CD4-positive, CD25-positive, alpha-beta regulatory T cell (primary cell): ENCODE data around the gene PHYHIPL. TPM values are rescaled to one million over a fixed set of nuclear protein-coding genes. Genes with fewer than 3 reads are reported as not detected.

ENCODE experiments used
- ATAC-seq, 2 donors: fragments of 150-1000 bp; cut with Tn5 transposase; one replicate each; pipeline ENCODE4 v1.10.0; 2021; ENCODE audit warnings: low read depth in 2 of 2, moderate number of reproducible peaks in 2 of 2, moderate library complexity in 1 of 2
- DNase-seq, 3 donors: peaks; one replicate each; pipeline versions ENCODE4 v3.0.0 to v3.0.0-alpha.2; 2012 to 2022; ENCODE audit warnings: mixed read lengths in 1 of 3
- H3K27ac ChIP-seq: one replicate; pipeline ENCODE4 v1.7.0; 2013; ENCODE audit warnings: mild to moderate bottlenecking, low read length; ENCODE audit not compliant: insufficient read depth, poor library complexity, severe bottlenecking
- H3K27me3 ChIP-seq: one replicate; pipeline ENCODE4 v1.7.0; 2013; ENCODE audit warnings: low read length; ENCODE audit not compliant: control insufficient read depth, insufficient read depth
- H3K36me3 ChIP-seq: one replicate; pipeline ENCODE4 v1.7.0; 2013; ENCODE audit warnings: mild to moderate bottlenecking, low read length, moderate library complexity; ENCODE audit not compliant: control insufficient read depth, insufficient read depth
- H3K4me1 ChIP-seq: 2 replicates; pipeline ENCODE4 v1.7.0; 2013; ENCODE audit warnings: mild to moderate bottlenecking, low read length; ENCODE audit not compliant: insufficient read depth, control insufficient read depth, poor library complexity, severe bottlenecking
- H3K4me3 ChIP-seq: one replicate; pipeline ENCODE4 v1.7.0; 2013; ENCODE audit warnings: low read depth, mild to moderate bottlenecking, low read length, moderate library complexity
- H3K9me3 ChIP-seq, 2 experiments: 1 replicate in 1 of 2; 2 replicates in 1 of 2; pipeline ENCODE4 v1.7.0; 2013; ENCODE audit warnings: low read length in 2 of 2, mild to moderate bottlenecking in 1 of 2, moderate library complexity in 1 of 2; ENCODE audit not compliant: control insufficient read depth in 2 of 2
- H3K27ac Mint-ChIP-seq, 3 donors: one replicate each; pipeline ENCODE4 v1.8.0; 2020 to 2022; ENCODE audit warnings: mild to moderate bottlenecking in 3 of 3, mixed read lengths in 3 of 3, moderate library complexity in 2 of 3
- H3K27me3 Mint-ChIP-seq: one replicate; pipeline ENCODE4 v1.8.0; 2022; ENCODE audit warnings: mild to moderate bottlenecking, mixed read lengths
- H3K36me3 Mint-ChIP-seq: one replicate; pipeline ENCODE4 v1.8.0; 2020; ENCODE audit warnings: mixed read lengths
- H3K4me1 Mint-ChIP-seq, 4 donors: one replicate each; pipeline ENCODE4 v1.8.0; 2020 to 2022; ENCODE audit warnings: mixed read lengths in 4 of 4, mild to moderate bottlenecking in 1 of 4
- H3K4me3 Mint-ChIP-seq, 4 donors: one replicate each; pipeline ENCODE4 v1.8.0; 2020 to 2022; ENCODE audit warnings: mild to moderate bottlenecking in 4 of 4, mixed read lengths in 4 of 4, moderate library complexity in 3 of 4
- H3K9me3 Mint-ChIP-seq, 7 donors: one replicate each; pipeline ENCODE4 v1.8.0; 2020 to 2022; ENCODE audit warnings: mixed read lengths in 7 of 7, mild to moderate bottlenecking in 3 of 7, moderate library complexity in 2 of 7
- polyA plus RNA-seq, 4 donors: library from polyadenylated mRNA; unstranded; fragments of 300-500 nt; fragmentation: Illumina TruSeq; gene quantifications; one replicate each; pipeline ENCODE4 v1.2.3, GENCODE V29; 2021
- total RNA-seq: library from RNA; stranded (reverse); gene quantifications from one replicate; pipeline ENCODE4 v1.2.3, GENCODE V29; 2022

Gene PHYHIPL
- total and polyA plus RNA-seq, 5 donors from 2014 or later = not detected

DNA sequence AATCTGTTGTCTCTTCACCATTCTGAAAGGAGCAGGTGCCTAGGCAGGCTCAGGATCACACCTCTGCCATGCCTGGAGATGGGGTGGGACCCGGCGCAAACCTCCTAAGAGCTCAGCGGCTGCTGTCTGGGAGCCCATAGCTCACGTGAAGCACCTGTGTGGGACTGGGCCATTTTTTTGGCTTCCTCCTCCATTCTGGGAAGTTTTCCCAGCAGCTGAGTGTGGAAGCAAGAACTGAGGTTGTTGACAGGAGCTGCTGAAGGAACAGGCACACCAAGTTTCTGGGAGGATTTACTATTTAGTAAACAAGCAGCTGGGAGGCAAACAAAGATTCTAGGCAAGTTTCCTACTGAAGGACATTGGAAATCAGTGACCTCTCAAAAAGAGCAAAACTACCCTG is 108.6 kb downstream of the PHYHIPL start:
- H3K27me3 Mint-ChIP-seq = no peaks in the 10 kb centered on the region
- H3K36me3 Mint-ChIP-seq = no peaks in the 10 kb centered on the region
- H3K4me1 ChIP-seq = no peaks in the 10 kb centered on the region
- ATAC-seq = no peak
- no peak overlapping the region for H3K27ac ChIP-seq
- no peaks in the 10 kb centered on the region for H3K9me3 ChIP-seq
- no peaks in the 10 kb centered on the region for H3K36me3 ChIP-seq
- peaks cover 0 to 5% (median 0%) of the 10 kb centered on the region in 7 donors for H3K9me3 Mint-ChIP-seq
- H3K27ac Mint-ChIP-seq = no peak overlapping the region
- H3K4me1 Mint-ChIP-seq = no peaks in the 10 kb centered on the region
- DNase-seq = no peak
- H3K27me3 ChIP-seq = no peaks in the 10 kb centered on the region
- no peak overlapping the region for H3K4me3 ChIP-seq
- H3K4me3 Mint-ChIP-seq = no peak overlapping the region

DNA sequence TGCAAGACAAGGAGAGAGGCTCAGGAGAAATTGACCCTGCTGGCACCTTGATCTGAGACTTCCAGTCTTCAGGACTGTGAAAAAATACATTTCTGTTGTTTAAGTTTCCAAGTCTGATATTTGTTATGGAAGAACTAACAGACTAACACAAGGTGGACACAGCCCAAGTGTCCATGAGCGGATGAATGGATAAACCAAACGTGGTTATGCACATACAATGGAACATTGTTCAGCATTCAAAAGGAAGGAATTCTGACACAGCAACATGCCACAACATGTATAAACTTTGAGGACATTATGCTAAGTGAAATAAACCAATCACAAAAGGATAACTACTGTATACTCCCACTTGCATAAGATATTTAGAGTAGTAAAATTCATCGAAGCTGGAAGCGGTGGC is 109.4 kb downstream of the PHYHIPL start:
- no peaks in the 10 kb centered on the region for H3K27me3 ChIP-seq
- ATAC-seq (no peak), DNase-seq (no peak)
- H3K9me3 Mint-ChIP-seq = peaks cover 0 to 5% (median 0%) of the 10 kb centered on the region in 7 donors
- H3K36me3 ChIP-seq = no peaks in the 10 kb centered on the region
- H3K27me3 Mint-ChIP-seq = no peaks in the 10 kb centered on the region
- H3K4me1 ChIP-seq = no peaks in the 10 kb centered on the region
- H3K4me1 Mint-ChIP-seq = no peaks in the 10 kb centered on the region
- no peak overlapping the region for H3K4me3 ChIP-seq
- no peak overlapping the region for H3K27ac ChIP-seq
- H3K36me3 Mint-ChIP-seq = no peaks in the 10 kb centered on the region
- H3K4me3 Mint-ChIP-seq = no peak overlapping the region
- no peak overlapping the region for H3K27ac Mint-ChIP-seq
- no peaks in the 10 kb centered on the region for H3K9me3 ChIP-seq

DNA sequence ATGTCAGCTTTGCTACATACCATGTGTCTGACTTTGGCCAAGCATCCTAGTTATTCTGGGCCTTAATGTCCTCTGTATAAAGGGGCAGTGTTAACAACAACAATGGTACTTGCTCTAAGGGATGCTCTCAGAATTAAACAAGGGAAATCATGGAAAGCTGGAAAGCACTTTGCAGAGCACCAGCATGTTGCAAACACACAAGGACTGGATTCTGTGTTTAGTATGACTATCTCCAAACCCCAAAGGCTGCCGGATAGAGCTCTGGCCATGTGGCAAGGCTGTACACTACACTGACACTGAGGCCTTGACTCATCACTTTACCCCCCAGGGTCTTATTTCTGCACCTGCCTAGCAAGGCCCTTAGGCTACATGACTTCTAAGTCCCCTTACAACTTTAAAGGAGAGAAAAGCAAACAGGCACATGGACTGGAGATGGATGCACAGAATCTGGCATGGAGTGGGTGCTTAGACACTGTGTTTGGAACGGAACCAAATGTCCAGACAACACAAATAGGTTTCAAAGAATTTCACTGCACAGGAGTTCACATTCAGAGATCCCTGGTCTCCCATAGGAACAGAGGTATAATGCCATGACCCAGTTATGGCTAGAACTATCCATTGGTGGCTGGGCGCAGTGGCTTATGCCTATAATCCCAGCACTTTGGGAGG is 111.3 kb downstream of the PHYHIPL start:
- no peak overlapping the region for H3K27ac Mint-ChIP-seq
- Histone ChIP-seq H3K4me3 (no peak overlapping the region), H3K36me3 (no peaks in the 10 kb centered on the region), H3K27me3 (no peaks in the 10 kb centered on the region), H3K4me1 (no peaks in the 10 kb centered on the region), H3K9me3 (no peaks in the 10 kb centered on the region), H3K27ac (no peak overlapping the region)
- H3K4me3 Mint-ChIP-seq = no peak overlapping the region
- DNase-seq = no peak
- no peak for ATAC-seq
- H3K9me3 Mint-ChIP-seq = peaks cover 0 to 3% (median 0%) of the 10 kb centered on the region in 7 donors
- H3K36me3 Mint-ChIP-seq = no peaks in the 10 kb centered on the region
- no peaks in the 10 kb centered on the region for H3K4me1 Mint-ChIP-seq
- H3K27me3 Mint-ChIP-seq = no peaks in the 10 kb centered on the region

DNA sequence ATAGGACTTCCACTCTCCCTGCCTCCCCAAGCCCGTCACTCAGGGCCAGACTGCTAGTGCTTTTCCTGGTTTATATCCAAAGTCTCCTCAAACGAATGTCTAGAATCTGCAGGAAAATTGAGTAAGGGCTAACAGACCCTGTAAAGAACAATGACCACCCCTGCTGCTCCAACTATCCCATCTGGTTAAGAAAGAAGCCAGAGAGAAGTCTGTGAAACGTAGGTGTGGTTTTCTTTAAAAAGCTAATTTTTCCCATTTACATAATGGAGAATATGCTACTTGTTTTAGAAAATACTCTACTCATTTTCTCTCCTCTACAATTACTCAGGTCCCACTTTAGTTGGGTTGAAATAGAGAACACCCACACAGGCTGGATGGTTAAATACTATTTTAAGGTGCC is 113.4 kb downstream of the PHYHIPL start:
- Mint-ChIP-seq H3K4me1 (no peaks in the 10 kb centered on the region), H3K36me3 (no peaks in the 10 kb centered on the region), H3K27me3 (no peaks in the 10 kb centered on the region), H3K27ac (no peak overlapping the region), H3K9me3 (peaks cover 0 to 2% (median 0%) of the 10 kb centered on the region in 7 donors), H3K4me3 (no peak overlapping the region)
- Histone ChIP-seq H3K27me3 (no peaks in the 10 kb centered on the region), H3K36me3 (no peaks in the 10 kb centered on the region), H3K4me3 (no peak overlapping the region), H3K9me3 (no peaks in the 10 kb centered on the region), H3K4me1 (no peaks in the 10 kb centered on the region), H3K27ac (no peak overlapping the region)
- DNase-seq (no peak), ATAC-seq (no peak)

GRCh38 chr10:59290448-59290847 is 114.0 kb downstream of the PHYHIPL start:
- Histone ChIP-seq H3K27ac (no peak overlapping the region), H3K4me3 (no peak overlapping the region), H3K9me3 (no peaks in the 10 kb centered on the region), H3K36me3 (no peaks in the 10 kb centered on the region), H3K27me3 (no peaks in the 10 kb centered on the region), H3K4me1 (no peaks in the 10 kb centered on the region)
- no peaks in the 10 kb centered on the region for H3K4me1 Mint-ChIP-seq
- no peak overlapping the region for H3K4me3 Mint-ChIP-seq
- DNase-seq = no peak
- no peaks in the 10 kb centered on the region for H3K36me3 Mint-ChIP-seq
- H3K9me3 Mint-ChIP-seq = peaks cover 0 to 2% (median 0%) of the 10 kb centered on the region in 7 donors
- no peak for ATAC-seq
- no peaks in the 10 kb centered on the region for H3K27me3 Mint-ChIP-seq
- H3K27ac Mint-ChIP-seq = no peak overlapping the region

Other genes with a start within 250 kb of the PHYHIPL start
- not detected for gene FAM13C, start 185.9 kb downstream of the PHYHIPL start, total RNA-seq
- not detected for gene FAM13C, start 185.9 kb downstream of the PHYHIPL start, polyA plus RNA-seq